HG03103 (cell line): ENCODE data around the gene ILDR1.

Source experiments
- ATAC-seq: cut with Tn5 transposase; IDR thresholded peaks from one replicate; pipeline ENCODE4 v1.9.1; 2021; ENCODE audit warnings: low read depth; ENCODE audit not compliant: unreplicated experiment

ILDR1 gene

GRCh38 chr3:122021037-122021436 lies 1.0 kb downstream of the ILDR1 start:
- ATAC-seq = no peak

GRCh38 chr3:122019493-122019892 lies 2.6 kb downstream of the ILDR1 start:
- ATAC-seq = no peak

DNA sequence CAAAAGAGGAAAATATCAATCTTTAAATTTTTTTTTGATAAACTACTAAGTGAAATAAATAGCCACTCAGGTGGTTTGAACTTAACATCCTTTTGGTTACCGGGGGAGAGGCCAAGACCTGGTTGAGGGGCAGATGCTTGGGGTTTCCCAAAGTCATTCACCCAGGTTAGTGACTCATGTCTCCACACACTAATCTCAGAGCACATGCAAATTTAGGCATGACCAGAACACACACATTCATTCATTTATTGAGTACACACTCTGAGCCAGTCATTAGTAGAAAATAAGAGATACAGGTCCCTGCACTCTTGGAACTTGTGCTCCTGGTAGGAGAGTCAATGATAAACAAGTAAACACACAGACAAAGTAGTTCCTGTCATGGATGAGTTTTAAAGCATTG lies 7.3 kb downstream of the ILDR1 start:
- peak; percentile 81 for ATAC-seq

GRCh38 chr3:122013448-122013925 lies 8.6 kb downstream of the ILDR1 start:
- no peak for ATAC-seq

DNA sequence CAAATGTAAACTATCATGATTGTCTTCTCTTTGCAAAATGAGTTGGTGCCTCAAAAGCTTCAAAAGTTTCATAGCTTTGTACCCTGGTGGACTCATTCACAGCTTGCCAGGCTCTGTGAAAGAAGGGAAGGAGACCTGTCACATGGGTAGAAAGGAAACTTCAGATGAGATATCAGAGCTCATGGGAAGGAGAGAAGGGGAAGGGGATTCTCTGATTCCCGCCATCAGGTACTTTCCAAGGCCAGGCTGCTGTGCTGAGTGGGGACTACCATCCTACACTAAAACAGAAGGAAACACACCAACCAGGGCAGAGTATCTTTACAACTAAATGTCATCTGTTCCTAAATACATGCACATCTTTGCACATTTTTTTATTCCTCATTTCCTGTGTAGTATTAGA lies 9.2 kb downstream of the ILDR1 start:
- no peak for ATAC-seq

GRCh38 chr3:122011396-122011795 lies 10.7 kb downstream of the ILDR1 start:
- no peak for ATAC-seq

GRCh38 chr3:122010506-122010905 lies 11.5 kb downstream of the ILDR1 start:
- ATAC-seq = no peak

- no peak for ATAC-seq
These were observed 13.9 kb downstream of the ILDR1 start for GRCh38 chr3:122008166-122008565.

- ATAC-seq = no peak
These were observed 15.8 kb downstream of the ILDR1 start for GRCh38 chr3:122006267-122006666.

GRCh38 chr3:122004991-122005565 lies 17.0 kb downstream of the ILDR1 start:
- peak; percentile 38 for ATAC-seq

DNA sequence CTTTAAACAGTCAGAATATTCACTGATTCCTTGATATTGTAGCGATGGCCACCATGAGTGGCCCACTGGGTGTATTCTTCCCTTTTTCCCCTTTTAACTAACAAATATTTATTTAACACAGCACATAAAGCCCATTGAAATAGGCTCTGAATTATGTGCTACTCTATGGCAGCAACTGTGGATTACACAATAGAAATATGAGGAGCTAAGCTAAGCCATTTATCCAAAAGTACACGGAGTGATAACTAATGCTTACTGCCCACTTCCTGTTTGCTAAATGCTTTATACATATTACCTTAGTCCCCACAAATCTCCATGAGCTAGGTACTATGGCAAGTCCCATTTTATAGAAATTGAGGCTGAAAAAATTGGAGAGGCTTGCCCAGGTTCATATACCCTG lies 17.9 kb downstream of the ILDR1 start:
- ATAC-seq = no peak

DNA sequence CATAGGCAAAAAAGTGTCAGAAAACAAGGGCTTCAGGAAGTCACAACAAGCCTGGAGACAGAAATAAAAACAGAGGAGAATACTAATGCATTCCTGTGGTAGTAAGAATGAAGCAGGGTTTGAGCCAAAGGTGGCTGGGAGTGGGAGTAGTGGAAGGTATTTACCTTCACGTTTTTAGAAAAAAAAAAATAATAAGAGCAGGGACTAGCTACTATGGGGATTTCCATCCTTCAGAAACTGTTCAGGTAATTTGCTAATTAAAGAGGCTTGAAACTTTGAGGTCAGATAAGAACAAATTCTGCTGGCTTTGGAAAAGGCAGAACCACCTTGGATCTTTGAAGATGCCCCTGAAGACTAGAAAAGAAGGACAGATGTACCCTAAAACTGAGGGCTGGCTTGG lies 18.4 kb downstream of the ILDR1 start:
- ATAC-seq = no peak

DNA sequence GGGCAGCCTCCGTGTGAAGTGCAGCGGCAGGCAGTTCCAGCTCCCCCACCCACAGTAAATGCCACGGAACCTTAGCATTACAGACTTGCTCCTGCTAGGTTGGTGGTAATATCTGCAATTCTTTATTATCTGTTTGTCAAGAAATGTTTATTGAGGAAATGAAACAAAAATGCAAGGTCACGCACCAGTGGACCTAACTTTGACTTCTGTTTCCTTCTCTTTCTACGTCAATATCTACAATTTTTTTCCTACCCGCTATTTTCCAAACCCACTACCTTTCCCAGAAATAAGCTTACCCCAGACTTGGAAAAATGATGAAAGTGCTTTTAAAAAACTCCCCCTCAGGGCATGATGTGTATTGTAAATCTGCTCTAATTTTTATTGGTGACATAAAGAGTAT lies 18.9 kb downstream of the ILDR1 start:
- no peak for ATAC-seq

- no peak for ATAC-seq
These were observed 19.4 kb downstream of the ILDR1 start for GRCh38 chr3:122002611-122003010.

GRCh38 chr3:122001892-122002291 lies 20.2 kb downstream of the ILDR1 start:
- no peak for ATAC-seq

- no peak for ATAC-seq
These were observed 21.0 kb downstream of the ILDR1 start for GRCh38 chr3:122000936-122001605.

GRCh38 chr3:121999931-122000330 lies 22.1 kb downstream of the ILDR1 start:
- ATAC-seq = no peak

GRCh38 chr3:121998611-121999473 lies 23.2 kb downstream of the ILDR1 start:
- ATAC-seq = no peak

DNA sequence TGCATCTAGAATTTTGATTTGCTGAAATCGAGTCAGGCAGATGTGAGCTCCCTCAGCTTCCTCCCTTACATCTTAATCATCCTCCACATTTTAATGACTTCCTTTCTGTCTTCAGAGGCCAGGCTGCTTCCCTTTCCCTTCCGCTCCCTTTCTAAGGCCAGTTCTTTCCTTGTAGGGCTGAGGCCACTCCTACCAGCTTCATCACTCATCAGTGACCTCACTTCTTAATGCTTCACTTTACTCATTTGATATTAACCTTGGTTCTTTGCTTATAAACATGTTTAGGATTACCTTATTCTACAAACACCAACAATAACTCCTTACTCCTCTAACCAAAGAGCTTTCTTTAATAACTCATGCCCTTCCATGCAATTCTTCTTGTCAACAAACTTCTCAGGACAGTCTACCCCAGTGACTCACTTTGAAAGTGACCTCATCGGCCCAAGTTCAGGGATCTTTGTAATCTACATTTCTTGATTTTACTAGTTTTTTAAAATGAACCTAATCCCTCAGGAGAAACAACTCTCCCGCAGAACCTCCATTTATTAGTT lies 23.9 kb downstream of the ILDR1 start:
- no peak for ATAC-seq

DNA sequence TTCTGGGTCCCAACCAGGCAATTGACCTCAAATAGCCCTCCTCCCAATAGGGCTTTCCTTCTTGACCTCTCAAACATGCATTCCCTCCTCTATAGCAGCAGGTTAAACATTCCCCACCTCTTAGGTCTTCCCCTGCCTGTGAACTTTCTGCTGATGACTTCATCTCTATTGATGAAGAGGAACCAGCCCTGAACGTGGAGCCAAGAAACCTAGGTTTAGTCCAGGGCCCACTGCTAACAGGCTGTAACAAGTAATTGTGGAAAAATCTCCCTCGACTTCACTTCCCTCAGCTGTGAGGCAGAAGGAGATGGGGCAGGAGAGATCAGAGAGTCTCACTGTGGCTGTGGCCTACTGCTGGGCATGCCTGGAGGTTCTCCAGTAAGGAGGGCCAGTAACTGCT lies 24.7 kb downstream of the ILDR1 start:
- ATAC-seq = no peak

DNA sequence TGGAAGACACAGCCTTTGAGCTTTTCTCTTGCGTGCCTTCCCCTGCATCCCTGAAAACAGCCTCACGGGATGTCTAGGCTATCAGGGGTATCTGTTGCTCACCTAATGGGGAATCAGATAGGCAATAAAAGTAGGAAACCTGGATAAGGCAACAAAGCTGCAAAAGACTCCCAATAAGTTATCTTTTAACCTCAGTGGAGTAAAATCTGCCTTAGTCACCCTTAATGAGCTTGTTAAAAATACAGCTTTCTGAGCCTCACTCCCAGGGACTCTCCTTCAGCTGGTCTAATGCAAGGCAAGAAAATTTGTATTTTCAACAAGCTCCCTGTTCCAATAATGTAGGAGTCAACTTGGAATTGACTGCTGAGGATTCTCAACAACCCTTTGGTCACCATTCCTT lies 25.6 kb downstream of the ILDR1 start:
- no peak for ATAC-seq
